Liver (tissue), 3 donors: ENCODE results near the gene BCKDHB.

Source experiments
- ATF3 ChIP-seq: IDR thresholded peaks from 2 replicates; pipeline ENCODE4 v1.6.1; 2016; ENCODE audit warnings: antibody characterized with exemption
- CTCF ChIP-seq: fragments of 150-350 bp; IDR thresholded peaks from 2 replicates; pipeline ENCODE4 v1.5.1; 2017; ENCODE audit warnings: improper control_type of control experiment, low read depth, low read length; ENCODE audit not compliant: missing input control
- EGR1 ChIP-seq, 2 donors: IDR thresholded peaks; 2 replicates each; pipeline ENCODE4 v1.6.1; 2016 to 2018; ENCODE audit warnings: antibody characterized with exemption in 2 of 2, low read depth in 2 of 2
- GABPA ChIP-seq, 2 donors: IDR thresholded peaks in 1 of 2; conservative IDR thresholded peaks in 1 of 2; 2 replicates each; pipeline ENCODE4 v1.6.1; 2016; ENCODE audit warnings: antibody characterized with exemption in 2 of 2, mild to moderate bottlenecking in 1 of 2, moderate library complexity in 1 of 2
- HNF4G ChIP-seq: IDR thresholded peaks from 2 replicates; pipeline ENCODE4 v1.6.1; 2016; ENCODE audit warnings: antibody characterized with exemption
- JUND ChIP-seq, 2 donors: IDR thresholded peaks; 2 replicates each; pipeline ENCODE4 v1.6.1; 2016; ENCODE audit warnings: antibody characterized with exemption in 2 of 2
- MAX ChIP-seq: IDR thresholded peaks from 2 replicates; pipeline ENCODE4 v1.6.1; 2016; ENCODE audit warnings: antibody characterized with exemption
- RAD21 ChIP-seq, 2 donors: IDR thresholded peaks; 2 replicates each; pipeline ENCODE4 v1.6.1; 2016; ENCODE audit warnings: antibody characterized with exemption in 2 of 2, mild to moderate bottlenecking in 2 of 2
- REST ChIP-seq: IDR thresholded peaks from 2 replicates; pipeline ENCODE4 v1.6.1; 2016; ENCODE audit warnings: antibody characterized with exemption, mild to moderate bottlenecking
- RXRA ChIP-seq, 2 donors: IDR thresholded peaks; 2 replicates each; pipeline ENCODE4 v1.6.1; 2017 to 2018; ENCODE audit warnings: antibody characterized with exemption in 2 of 2, mild to moderate bottlenecking in 1 of 2
- SP1 ChIP-seq: IDR thresholded peaks from 2 replicates; pipeline ENCODE4 v1.6.1; 2018; ENCODE audit warnings: antibody characterized with exemption, mild to moderate bottlenecking
- TAF1 ChIP-seq: conservative IDR thresholded peaks from 2 replicates; pipeline ENCODE4 v1.6.1; 2016; ENCODE audit warnings: antibody characterized with exemption, mild to moderate bottlenecking
- YY1 ChIP-seq: IDR thresholded peaks from 2 replicates; pipeline ENCODE4 v1.6.1; 2016; ENCODE audit warnings: antibody characterized with exemption, mild to moderate bottlenecking
- ZBTB33 ChIP-seq: IDR thresholded peaks from 2 replicates; pipeline ENCODE4 v1.6.1; 2016; ENCODE audit warnings: antibody characterized with exemption
- donor health status: healthy.
- donor health status: healthy.

- TF ChIP-seq ZBTB33, result no peak
- TF ChIP-seq CTCF, result no peak
- no peak for TF ChIP-seq SP1
- no peak for TF ChIP-seq YY1
- no peak for TF ChIP-seq REST
- no peak for TF ChIP-seq ATF3
- no peak for TF ChIP-seq GABPA (IDR thresholded peaks at IDR 0.05 in 1 of 2, conservative IDR thresholded peaks at IDR 0.05 in 1 of 2)
- TF ChIP-seq RAD21 (IDR thresholded peaks at IDR 0.05), result no peak
- TF ChIP-seq MAX, result no peak
- no peak for TF ChIP-seq TAF1
- no peak for TF ChIP-seq JUND (IDR thresholded peaks at IDR 0.05)
- TF ChIP-seq EGR1 (IDR thresholded peaks at IDR 0.05; ENCODE audit: low read depth in 2 of 2), result no peak
- TF ChIP-seq RXRA (IDR thresholded peaks at IDR 0.05), result no peak
- no peak for TF ChIP-seq HNF4G
Observed at GRCh38 chr6:80211286-80211685, 104.8 kb downstream of the BCKDHB start.
